ENCODE measurements around the gene PCDHB5. TPM values are rescaled to one million over a fixed set of nuclear protein-coding genes. Genes with fewer than 3 reads are reported as not detected.

PCDHB5 gene
- total and polyA plus RNA-seq, 9 of the 15 experiments (the other 6 are each of a cell fraction or from before 2014, with no cell fraction given) = not detected

- H4K20me1 ChIP-seq (replicated peaks; ENCODE audit: control insufficient read depth, insufficient read depth, low read length) = no peaks in the 10 kb centered on the region
- POLR2A ChIA-PET = interaction anchor here (0.6 to 0.7 kb wide), 2 partner anchors 15 to 263 kb away, joined by 3 to 4 read pairs; no protein-coding TSS in a partner anchor
- ATAC-seq = no peak
- WGBS (ENCODE audit: insufficient coverage, low coverage, missing lambda C conversion rate) = 17% methylated on average over 20 of the region's 20 CpGs
- H3K9me1 ChIP-seq (ENCODE audit: control insufficient read depth, insufficient read depth, low read length) = no peaks in the 10 kb centered on the region
- BruUV-seq (replicated peaks) = no TSS peak
- no peaks in the 10 kb centered on the region for H3K9me3 ChIP-seq (replicated peaks; ENCODE audit: control insufficient read depth, insufficient read depth, low read depth, low read length)
- H3K4me3 ChIP-seq = no peak overlapping the region
- H2AFZ ChIP-seq (ENCODE audit: low read depth, low read length) = no peak overlapping the region
- H3K4me2 ChIP-seq (ENCODE audit: insufficient read depth, low read length) = no peak overlapping the region
- no peaks in the 10 kb centered on the region for H3K27me3 ChIP-seq (ENCODE audit: control insufficient read depth in 2 of 2, insufficient read depth in 2 of 2, low read length in 2 of 2)
- intact Hi-C loops (cut with micrococcal nuclease) = no loop called here
- in situ Hi-C loops (cut with MboI) = no loop called here
- no peak overlapping the region for H3K9ac ChIP-seq (ENCODE audit: insufficient read depth in 1 of 2, low read depth in 2 of 2, low read length in 2 of 2)
- no peak for FAIRE-seq
- no peak for DNase-seq (ENCODE audit: extremely low read depth in 1 of 4, low spot score in 3 of 4)
- no peaks in the 10 kb centered on the region for H3K4me1 ChIP-seq (replicated peaks in 1 of 2; ENCODE audit: control insufficient read depth in 2 of 2, insufficient read depth in 2 of 2, low read length in 2 of 2)
- H3K27ac ChIP-seq (ENCODE audit: extremely low read depth, low read depth, low read length) = no peak overlapping the region
- no peaks in the 10 kb centered on the region for H3K79me2 ChIP-seq (ENCODE audit: control insufficient read depth, insufficient read depth, low read length)
- H3K36me3 ChIP-seq (ENCODE audit: control insufficient read depth, insufficient read depth, low read length) = no peaks in the 10 kb centered on the region
- CTCF ChIA-PET (ENCODE audit: low intra/inter-chr PET ratio) = no interaction called here
- TF ChIP-seq LEF1 (IDR thresholded peaks at IDR 0.05) = no peak
- TF ChIP-seq ZNF830 (CRISPR knock-in tag; IDR thresholded peaks at IDR 0.05) = no peak
- no peak for TF ChIP-seq ETS1 (conservative IDR thresholded peaks at IDR 0.05; ENCODE audit: control insufficient read depth, low read depth, low read length)
- no peak for TF ChIP-seq ZBTB12 (CRISPR knock-in tag; IDR thresholded peaks at IDR 0.05)
- TF ChIP-seq CEBPG (CRISPR knock-in tag; IDR thresholded peaks at IDR 0.05) = no peak
- no peak for TF ChIP-seq CEBPG (tag; conservative IDR thresholded peaks at IDR 0.05 in 1 of 2, IDR thresholded peaks at IDR 0.05 in 1 of 2)
- TF ChIP-seq SIN3A (IDR thresholded peaks at IDR 0.05; ENCODE audit: borderline replicate concordance in 2 of 2, control insufficient read depth in 1 of 2, low read depth in 2 of 2, low read length in 2 of 2) = no peak
- TF ChIP-seq SIN3B (IDR thresholded peaks at IDR 0.05; ENCODE audit: low read depth) = no peak
- TF ChIP-seq DEAF1 (CRISPR knock-in tag; IDR thresholded peaks at IDR 0.05) = no peak
- TF ChIP-seq ZFPM2 (CRISPR knock-in tag; IDR thresholded peaks at IDR 0.05) = no peak
- no peak for TF ChIP-seq U2AF2 (optimal IDR thresholded peaks at IDR 0.05; ENCODE audit: low read depth, low read length)
- TF ChIP-seq ZNF316 (IDR thresholded peaks at IDR 0.05) = no peak
- TF ChIP-seq CBX3 (IDR thresholded peaks at IDR 0.05; ENCODE audit: borderline replicate concordance in 1 of 2, low read length in 2 of 2) = no peak
- no peak for TF ChIP-seq ZHX1 (conservative IDR thresholded peaks at IDR 0.05; ENCODE audit: low read length)
Observed at GRCh38 chr5:141101059-141101458, 33.9 kb upstream of the PCDHB5 start.
